LHCN-M2 (cell line): ENCODE measurements around the gene MMP24. TPM values are rescaled to one million over a fixed set of nuclear protein-coding genes. Genes with fewer than 3 reads are reported as not detected.

Source experiments
- DNase-seq: peaks from one replicate; pipeline ENCODE4 v3.0.0-alpha.2; 2012; ENCODE audit warnings: low read depth
- total RNA-seq: library from RNA; depleted of rRNA; stranded (reverse); fragments of >200 nt; gene quantifications from 2 replicates; pipeline ENCODE4 v1.2.3, GENCODE V29; 2014

MMP24 gene
- total RNA-seq, 1 experiment from 2014 or later: 0.69 TPM

DNA sequence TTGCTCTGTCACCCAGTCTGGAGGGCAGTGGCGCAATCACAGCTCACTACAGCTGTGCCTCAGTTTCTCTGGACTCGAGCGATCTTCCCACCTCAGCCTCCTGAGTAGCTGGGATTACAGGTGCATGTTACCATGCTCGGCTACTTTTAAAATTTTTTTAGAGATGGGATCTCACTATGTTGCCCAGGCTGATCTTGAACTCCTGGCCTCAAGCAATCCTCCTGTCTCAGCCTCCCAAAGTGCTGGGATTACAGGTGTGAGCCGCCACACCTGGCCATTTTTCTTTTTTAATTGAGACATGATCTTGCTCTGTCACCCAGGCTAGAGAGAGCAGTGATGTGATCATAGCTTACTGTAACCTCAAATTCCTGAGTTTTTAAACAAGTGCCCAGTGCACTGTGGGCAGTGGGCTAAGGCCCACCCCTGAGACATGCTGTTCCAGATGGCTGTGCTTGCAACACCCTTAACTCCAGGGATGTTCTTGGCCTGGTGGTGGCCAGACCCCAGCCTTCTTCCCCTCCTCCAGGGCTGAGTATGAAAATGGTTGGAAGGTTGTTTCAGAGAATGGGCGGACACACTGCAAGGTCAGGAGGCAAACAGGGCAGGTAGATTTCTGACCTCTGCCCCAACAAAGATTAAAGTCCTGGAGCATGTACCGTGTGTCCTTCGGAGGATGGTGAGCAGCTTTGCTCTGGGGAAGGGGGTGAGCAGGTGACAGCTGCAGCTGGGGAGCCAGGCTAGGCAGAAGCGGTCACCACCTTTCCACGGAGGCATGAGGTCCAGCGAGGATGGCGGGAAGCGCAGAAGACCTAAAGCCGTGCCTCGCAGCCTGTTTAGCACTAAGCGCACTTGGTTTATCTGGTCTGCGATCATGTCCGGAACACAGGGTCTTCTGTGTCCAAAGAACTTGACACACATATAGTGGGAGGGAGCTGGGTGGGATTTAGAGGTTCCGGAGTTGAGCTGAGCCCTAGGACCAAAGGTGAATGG, 67.1 kb downstream of the MMP24 start:
- no peak for DNase-seq

DNA sequence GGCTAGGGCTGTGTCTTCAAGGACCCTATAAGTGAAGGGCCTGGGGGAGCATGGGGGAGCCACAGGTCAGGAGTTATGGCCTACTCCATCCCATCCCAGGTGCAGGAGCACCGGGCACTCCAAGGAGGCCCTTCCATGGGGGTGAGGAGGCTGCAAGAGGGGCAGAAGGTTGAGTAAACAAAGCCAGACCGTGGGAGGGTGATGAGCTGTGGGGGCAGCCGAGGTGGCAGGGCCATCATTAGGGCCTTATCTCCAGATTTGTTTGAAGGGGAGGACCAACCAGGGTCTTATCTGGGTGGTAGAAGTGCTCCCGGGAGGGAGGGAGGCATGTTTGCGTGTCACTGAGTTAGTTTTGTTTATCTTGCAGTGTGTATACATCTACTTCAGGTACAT, 67.8 kb downstream of the MMP24 start:
- DNase-seq: no peak

DNA sequence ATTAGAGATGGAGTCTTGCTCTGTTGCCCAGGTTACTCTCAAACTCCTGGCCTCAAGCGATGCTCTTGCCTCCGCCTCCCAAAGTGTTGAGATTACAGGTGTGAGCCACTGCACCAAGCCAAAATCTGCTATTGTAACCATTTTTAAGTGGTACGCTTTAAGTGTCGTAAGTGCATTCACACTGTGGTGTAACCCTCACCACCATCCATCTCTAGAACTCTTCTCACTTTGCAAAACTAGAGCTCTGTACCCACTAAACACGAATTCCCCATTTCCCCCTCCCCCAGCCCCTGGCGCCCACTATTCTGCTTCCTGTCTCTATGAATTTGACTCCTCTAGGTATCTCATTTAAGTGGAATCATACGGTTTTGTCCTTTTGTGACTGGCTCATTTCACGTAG, 68.6 kb downstream of the MMP24 start:
- DNase-seq: no peak

DNA sequence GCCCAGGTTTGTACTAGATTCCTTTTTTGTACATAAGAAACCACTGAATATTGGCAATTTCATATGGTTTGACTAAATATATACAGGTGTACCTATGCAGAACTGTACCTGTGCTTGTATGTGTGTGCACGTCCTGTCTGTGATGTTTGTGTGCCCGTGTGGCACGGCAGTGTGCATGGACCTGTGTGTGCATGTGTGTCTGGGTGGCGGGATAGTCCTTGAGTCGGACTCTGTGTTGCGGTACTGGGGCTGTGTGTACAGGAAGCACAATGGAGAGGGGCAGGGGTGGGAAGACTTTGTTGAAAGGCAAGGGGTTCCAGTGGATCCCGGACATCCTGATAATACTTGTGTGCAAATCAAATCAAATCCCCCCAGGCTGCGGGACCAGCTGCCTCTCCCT, 69.2 kb downstream of the MMP24 start:
- DNase-seq: no peak

DNA sequence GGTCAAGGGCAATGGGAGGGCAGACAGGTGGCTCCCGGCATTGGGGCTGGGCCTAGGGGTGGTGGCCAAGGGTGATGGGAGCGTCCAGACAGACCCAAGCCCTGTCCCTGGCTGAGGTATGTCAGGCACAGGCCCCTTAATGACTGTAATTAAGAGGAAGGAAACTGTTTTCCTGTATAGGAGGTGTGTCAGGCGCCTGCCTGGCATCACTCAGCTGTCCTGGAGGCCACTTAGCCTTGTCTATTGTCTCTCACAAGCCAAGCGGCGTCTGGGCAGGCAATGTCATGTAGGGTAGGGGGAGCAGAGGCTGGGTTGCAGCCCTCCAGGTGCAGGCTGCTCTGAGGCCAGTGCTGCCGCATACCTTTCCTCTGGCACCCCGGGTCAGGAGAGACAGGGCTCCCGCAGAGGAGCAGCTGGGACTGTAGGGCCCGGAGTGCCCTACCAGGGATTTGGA, 69.6 kb downstream of the MMP24 start:
- DNase-seq: no peak

DNA sequence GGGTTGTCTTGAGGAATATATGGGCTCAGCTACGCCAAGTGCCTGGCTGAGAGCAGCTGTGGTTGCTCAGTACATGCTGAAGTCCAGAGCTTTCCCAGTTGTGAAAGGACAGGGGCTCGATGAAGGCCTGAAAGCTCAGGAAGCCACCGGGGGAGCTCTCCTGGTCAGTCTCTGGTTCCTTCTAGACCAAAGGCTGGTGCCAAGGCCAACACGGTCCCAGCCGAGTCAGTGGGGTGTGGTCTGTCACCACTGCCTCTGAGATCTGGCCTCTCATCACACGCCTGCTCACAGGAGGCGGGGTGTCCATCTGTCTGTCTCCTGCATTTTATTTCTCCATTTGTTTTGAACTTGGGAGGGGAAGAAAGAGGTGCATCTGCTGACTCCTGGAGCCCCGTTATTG, 70.7 kb downstream of the MMP24 start:
- DNase-seq: peak; percentile 57

DNA sequence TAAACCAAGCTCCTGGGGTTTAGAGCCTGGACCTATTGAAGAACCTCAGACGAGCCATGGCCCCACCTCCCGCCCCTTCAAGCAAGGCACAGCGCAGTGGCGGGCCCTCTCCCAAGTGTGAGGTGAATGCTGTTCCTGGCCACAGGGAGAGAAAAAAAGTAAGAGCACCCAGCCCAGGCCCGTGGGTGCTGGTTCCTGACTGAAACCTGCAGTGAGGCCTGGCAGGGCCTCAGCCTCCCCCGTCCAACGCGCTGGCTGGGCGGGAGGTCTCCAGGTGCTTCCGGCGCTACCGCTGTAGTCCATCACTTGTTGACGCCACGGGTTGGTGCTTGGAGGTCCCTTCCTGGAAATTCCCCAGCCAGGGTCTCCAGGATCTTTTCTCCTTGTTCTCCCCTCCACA, 71.2 kb downstream of the MMP24 start:
- DNase-seq: no peak

DNA sequence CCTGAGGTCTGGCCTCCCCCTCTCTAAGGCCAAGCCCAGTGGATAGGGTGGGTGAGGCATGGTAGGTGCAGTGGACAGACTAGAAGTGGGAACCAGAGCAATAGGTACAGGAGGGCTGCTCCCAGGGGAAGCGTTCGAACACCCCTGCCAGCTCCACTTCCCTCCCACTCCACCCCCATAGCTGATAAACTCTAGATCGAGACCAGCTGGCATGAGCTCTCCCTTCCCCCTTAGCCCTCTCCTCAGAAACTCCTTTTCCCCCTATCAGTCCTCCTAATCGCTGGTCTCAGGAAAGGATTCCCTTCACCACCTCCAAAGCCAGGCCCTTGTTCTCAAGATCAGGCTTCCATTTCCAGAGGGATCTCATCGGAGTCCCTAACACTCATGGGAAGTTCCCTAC, 71.8 kb downstream of the MMP24 start:
- no peak for DNase-seq

DNA sequence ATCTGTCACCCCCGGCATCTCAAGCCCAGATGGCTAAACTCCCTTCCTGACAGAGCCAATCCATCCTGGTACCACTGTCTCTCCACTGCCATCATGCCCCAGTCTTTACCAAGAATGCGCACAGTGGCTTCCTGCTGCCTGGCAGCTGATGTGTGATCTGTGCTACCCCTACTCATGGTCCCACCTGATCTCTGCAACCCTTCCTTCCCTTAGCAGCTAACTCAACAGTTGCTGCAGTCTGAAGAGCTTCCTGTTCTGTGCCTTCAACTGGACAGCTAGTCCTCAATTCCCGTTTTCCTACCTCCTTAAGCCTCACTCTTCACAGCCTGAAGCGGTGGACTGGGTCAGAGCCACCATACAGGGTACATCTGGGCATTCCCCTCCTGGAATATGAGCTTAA, 73.3 kb downstream of the MMP24 start:
- no peak for DNase-seq

DNA sequence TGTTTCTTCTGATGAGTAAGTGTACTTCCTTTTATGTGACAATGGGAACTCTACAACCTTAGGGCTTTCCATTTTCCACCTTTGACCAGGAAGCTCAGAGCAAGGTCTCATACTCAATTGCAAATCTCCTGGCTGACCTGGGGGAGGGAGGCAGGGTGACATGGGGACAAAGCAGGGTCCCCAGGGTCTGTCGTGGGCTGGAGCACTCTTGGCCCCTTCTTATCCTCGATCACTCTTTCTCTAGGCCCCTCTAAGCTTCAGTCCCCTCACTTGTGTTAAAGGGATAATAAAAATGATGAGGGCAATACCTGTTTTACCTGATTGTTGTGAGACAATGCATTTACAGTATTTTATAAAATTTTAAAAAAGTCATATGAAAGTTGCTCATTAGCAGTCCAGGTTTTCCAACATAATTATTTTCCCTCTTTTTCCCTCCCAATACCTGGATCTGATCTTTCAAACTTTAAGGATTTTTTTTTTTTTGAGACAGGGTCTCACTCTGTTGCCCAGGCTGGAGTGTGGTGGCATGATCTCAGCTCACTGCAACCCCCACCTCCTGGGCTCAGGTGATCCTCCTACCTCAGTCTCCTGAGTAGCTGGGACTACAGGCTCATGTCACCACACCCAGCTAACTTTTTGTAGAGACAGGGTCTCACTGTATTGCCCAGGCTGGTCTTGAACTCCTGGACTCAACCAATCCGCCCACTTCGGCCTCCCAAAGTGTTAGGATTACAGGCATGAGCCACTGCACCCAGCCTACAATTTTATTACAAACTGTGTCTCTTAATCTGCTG, 74.2 kb downstream of the MMP24 start:
- no peak for DNase-seq

DNA sequence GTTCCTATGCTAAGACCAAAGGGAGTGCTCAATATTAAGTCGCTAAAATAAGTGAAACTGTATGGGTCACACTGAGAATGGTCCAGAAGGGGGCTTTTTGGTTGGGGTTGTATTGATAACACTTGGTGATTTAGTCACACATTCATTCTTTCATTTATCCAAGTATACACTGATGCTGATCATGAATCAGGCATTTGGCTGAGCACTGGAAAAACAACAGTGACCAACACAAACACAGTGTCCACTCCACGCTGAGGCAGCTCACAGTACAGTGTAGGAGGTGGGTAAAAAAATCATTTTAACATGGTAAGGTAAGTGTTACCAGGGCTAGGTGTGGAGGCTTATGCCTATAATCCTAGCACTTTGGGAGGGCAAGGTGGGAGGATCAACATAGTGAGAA, 74.9 kb downstream of the MMP24 start:
- peak; percentile 26 for DNase-seq

DNA sequence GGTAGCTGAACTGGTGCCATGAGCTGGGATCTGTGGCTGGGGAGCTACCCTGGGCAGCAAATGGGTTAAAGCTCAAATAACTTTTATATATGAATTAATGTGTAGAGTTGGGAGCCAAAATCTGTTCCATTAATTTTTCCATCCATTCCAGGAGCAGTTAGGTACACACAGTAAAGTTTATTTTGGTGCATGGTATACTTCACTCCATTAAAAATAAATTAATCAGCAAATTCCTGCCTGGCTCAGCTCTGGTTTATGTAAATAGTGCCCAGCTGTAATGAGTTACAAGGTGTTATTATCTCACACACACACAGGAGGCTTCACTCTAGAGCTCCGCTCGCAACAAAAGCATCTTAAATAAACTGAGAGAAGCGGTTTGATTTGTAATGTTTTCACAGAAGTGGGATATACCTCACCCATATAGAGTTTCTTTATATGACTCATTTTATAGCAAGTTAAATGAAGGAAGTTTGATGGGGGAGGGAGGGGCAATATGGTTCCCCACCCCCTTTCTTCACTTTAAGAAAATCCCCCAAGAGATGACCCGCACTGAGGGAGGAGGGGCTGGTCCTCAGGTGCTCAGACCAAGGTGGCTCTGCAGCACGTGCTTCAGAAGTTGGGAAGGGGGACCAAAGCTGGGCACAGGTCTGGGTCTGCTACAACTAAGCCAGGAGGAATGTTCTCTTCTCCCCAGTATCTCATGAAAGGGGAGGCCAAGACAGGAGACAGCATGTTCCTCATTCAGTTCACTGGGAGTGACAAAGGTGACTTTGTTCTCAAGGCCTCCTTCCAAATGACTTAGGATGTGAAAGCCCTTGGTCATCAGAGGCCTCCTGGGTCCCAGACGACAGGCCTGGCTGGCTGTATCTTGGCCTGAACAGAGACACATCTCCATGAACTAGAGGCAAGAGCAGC, 76.2 kb downstream of the MMP24 start:
- peak; percentile 88 for DNase-seq

DNA sequence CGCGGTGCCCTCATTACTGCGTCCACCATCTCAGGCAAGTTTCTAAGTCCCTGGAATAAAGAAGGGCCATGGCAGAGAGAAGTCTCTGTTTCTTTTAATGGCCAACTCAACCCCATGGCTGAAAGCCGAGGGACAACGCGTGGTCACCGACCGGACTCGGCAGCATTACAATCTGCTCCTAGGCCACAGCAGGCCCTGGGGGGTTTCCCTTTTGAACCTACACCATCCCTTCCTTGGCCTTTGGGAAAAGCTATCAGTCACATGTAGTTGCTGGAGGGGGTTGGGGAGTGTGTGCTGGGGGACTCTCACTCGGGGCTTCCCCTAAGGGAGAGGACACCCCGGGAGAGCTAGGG, 76.9 kb downstream of the MMP24 start:
- no peak for DNase-seq

DNA sequence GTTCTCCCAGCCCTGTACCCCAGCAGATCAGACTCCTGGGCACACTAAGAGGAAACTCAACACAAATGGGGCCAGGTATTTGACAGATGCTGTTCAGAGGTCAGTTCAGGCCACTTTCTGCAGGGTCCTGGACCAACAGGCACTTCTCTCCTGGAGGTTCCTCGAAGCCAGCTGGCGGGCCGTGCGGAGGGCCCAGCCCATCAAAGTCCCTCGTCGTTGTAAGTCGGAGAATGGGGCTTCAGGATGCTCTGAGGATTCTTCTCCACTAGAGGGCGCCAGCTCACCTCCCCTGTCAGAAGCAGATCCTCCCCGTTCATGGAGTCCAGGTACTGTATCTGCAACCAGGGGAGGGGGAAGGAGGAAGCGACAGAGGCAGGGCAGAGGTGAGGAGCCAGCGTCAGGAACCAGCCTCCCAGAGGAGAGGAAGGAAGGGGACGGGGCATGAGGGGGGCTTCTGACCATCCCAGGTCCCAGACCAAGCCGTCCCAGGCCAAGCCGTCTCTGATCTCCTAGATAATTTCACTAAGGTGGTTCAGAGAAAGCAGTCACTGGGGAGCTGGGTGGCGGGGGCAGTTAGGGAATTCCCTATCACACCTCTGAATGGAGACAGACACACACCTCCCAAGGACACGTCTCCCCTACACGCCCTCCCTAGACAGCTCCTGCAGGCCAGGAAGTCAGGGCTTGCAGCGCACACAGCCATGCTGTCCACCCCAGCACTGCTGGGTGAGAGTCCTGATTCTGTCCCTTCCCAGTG, 77.4 kb downstream of the MMP24 start:
- DNase-seq: peak; percentile 95

DNA sequence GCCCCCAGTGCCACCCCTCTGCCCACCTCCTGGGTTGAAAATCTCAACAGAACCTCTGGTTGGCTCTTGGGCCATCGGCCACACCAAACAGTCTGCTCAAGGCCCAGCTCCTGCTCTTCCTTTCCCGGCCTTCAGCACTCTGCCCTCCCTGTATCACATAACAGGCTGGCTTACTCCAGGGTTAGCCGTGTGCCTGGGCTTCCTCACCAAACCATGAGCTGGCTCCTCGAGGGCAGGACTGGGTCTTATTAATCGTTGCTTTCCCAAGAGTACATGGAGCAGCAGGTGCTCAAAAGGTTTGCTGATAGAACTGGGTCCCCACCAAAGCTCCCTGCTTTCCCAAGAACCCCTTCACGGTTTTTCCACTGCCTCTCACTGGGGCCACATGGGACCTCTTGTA, 78.5 kb downstream of the MMP24 start:
- peak; percentile 58 for DNase-seq

DNA sequence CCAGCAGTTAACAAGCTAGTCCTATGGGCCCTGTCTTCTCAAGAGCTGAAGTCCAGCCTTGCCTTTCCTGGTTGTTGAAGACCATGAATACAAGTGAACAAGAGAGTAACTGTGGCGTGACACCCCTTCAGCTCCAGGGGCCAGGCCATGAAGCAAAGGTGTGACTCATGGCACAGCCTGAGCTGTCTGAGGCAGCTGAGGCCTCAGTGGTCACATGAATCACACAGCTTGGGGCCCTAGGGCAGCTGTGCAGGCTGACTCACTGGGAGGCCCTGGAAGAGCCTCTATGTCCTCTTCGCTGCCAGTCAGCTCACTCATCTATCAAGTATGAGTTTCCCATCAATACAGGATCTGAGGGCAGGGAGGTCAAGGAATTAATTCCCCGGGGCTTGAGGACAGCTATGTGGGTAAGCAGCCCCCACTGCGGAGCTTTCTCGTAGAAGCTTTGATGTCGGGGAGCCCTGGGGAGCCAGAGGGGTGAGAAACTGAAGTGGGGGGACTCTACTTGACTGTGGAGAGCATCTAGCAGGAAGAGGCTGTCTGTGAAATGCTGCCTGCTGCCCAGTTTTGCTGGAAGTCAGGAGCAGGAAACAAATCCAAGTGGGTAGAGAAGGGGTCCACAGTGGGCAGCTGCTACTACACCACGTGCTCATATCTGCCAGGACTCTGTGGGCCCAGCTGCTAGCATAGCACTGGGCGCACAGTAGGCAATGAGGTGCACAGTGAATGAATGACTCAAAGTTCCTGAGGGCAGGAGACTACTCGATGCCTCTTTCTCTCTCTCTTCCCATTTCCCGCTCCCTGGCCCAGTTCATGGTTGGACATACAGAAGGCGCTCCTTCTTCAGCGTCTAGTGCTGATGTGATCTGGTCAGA, 79.4 kb downstream of the MMP24 start:
- peak; percentile 100 for DNase-seq

DNA sequence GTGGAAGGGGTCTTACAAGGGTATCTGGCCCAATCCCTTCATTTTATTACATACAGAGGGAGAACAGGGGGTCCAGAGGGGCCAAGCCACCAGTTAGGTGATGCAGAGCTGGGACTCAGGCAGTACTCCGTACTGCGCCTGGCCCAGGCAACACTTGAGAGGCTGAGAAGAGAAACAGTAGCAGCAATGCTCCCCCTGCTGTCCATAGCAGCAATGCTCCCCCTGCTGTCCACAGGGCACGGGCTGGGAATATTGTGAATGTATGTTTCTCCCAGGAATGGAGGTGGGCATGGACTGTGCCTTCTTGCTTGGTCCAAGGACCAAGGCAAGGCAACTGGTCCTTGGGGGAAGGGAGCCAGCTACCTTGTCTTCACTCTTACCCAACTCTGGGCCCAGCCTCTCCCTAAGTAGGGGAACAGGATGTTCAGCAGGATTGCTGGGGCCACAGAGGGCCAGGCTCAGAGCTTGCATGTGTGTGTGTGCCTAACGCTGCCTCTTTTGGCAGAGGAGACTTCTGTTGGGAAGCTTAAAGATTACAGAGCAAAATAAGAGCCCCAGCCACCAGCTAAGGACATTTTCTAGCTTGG, 80.5 kb downstream of the MMP24 start:
- peak; percentile 97 for DNase-seq

DNA sequence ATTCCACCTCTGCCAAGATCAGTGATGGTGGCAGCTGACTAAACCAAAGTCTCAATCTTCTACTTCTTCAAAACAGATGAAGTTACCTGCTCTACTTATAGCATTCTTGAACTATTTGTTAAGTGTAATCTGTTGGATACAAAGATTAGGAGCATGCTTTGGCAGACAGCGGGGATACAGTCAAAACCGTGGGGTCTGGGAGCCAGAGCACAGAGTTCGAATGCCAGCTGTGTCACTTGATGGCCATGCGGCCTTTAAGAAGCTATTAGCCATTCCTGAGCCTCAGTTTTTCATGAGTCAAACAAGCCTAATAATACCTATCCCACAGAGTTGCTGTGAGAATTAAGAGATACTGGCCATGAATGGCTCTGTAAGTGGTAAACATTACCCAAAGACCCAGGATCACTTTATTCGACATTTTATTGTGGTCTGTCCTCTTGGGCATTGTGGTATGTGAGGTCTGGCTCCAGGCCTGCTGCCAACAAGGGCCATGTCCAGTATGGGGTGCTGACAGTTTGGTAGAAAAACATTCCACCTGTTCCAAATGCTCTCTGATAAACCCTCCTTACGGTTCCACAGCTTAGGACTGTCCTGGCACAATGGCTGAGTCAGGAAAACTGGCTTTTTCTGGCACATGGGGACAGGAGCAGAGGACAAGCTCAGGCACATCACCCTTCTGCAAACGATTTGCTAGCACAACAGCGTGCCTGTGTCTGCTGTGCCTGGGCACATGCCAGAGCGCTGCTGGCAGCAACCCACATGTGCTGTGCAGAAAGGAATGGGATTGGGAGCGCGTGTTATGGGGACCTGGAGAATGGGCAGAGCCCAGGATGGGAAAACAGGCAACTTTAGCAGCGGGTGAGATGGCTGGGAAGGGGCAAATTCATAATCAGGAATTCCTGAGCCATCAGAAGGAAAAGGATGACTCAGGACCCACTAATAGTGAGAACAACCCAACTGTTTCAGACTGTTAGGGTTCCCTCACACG, 81.5 kb downstream of the MMP24 start:
- peak; percentile 99 for DNase-seq
